ENCODE results near the gene AQP7. TPM values are rescaled to one million over a fixed set of nuclear protein-coding genes. Genes with fewer than 3 reads are reported as not detected.

Gene AQP7
- total RNA-seq, 1 donor from 2014 or later, result 18.9 TPM

GRCh38 chr9:33341182-33341581, 61.2 kb downstream of the AQP7 start:
- no peaks in the 10 kb centered on the region for H3K9me3 ChIP-seq
- intact Hi-C loops (cut with DNase I), result no loop called here
- DNase-seq (ENCODE audit: low spot score in 2 of 2), result no peak
- no peaks in the 10 kb centered on the region for H3K4me1 ChIP-seq
- no peak overlapping the region for H3K27ac ChIP-seq
- H3K36me3 ChIP-seq, result peaks cover 76 to 96% of the 10 kb centered on the region in 2 donors
- H3K4me3 ChIP-seq, result no peak overlapping the region
- no peak for TF ChIP-seq CTCF (IDR thresholded peaks at IDR 0.05)
- no peaks in the 10 kb centered on the region for H3K27me3 ChIP-seq

- H3K27ac ChIP-seq, result no peak overlapping the region
- no peaks in the 10 kb centered on the region for H3K27me3 ChIP-seq
- H3K9me3 ChIP-seq, result no peaks in the 10 kb centered on the region
- intact Hi-C loops (cut with DNase I), result no loop called here
- peaks cover 71 to 95% of the 10 kb centered on the region in 2 donors for H3K36me3 ChIP-seq
- H3K4me3 ChIP-seq, result no peak overlapping the region
- no peak for TF ChIP-seq CTCF (IDR thresholded peaks at IDR 0.05)
- DNase-seq (ENCODE audit: low spot score in 2 of 2), result no peak
- H3K4me1 ChIP-seq, result no peaks in the 10 kb centered on the region
These were observed 62.2 kb downstream of the AQP7 start for GRCh38 chr9:33340186-33340585.

Other genes starting within 250 kb of the AQP7 start
- gene B4GALT1, start 235.2 kb downstream of the AQP7 start, total RNA-seq, result 100 TPM
- not detected for gene SPINK4, start 162.4 kb downstream of the AQP7 start, total RNA-seq
- 58.5 TPM for gene BAG1, start 137.9 kb downstream of the AQP7 start, total RNA-seq
- gene CHMP5, start 137.5 kb downstream of the AQP7 start, total RNA-seq, result 47.5 TPM
- gene NFX1, start 112.1 kb downstream of the AQP7 start, total RNA-seq, result 14.2 TPM
- 12.7 TPM for gene AQP3, start 45.0 kb upstream of the AQP7 start, total RNA-seq
- gene NOL6, start 71.4 kb upstream of the AQP7 start, total RNA-seq, result 28.6 TPM
- not detected for gene ANKRD18B, start 121.7 kb upstream of the AQP7 start, total RNA-seq